ENCODE results near the gene ADAMTS12. TPM values are rescaled to one million over a fixed set of nuclear protein-coding genes. Genes with fewer than 3 reads are reported as not detected.

Gene ADAMTS12
- total and polyA plus RNA-seq, 2 experiments from 2014 or later: 7.8 to 11.5 TPM

DNA sequence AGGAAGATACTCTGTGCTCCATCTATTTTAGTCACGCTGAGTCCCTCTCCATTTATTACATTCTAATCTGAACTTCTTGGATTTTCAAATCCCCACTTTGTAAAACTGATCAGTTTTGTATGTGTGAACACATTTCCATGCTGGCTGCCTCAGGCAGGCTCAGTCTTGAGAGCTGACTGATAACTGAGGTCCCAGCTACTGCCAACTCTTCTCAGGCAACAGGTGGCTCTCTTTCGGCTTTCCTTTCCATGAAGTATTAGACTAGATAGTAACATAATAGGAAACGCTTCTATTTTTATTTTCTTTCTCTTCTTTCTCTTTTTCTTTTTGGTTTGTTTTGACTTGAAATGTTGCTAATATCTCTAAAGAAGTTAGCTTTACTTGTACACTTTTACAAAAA lies 312.6 kb downstream of the ADAMTS12 start:
- H3K27ac ChIP-seq: no peak overlapping the region
- H3K4me2 ChIP-seq (ENCODE audit: unreplicated experiment): no peak overlapping the region
- no peaks in the 10 kb centered on the region for H3K27me3 ChIP-seq (replicated peaks; ENCODE audit: insufficient read depth)
- DNase-seq: no peak
- no peak overlapping the region for H3K9ac ChIP-seq
- no peaks in the 10 kb centered on the region for H3F3A ChIP-seq (ENCODE audit: insufficient read depth)
- 81 to 82% methylated on average over 3 of the region's 3 CpGs for WGBS, 2 experiments (ENCODE audit: low coverage in 1 of 2, low lambda C conversion rate in 2 of 2, missing lambda C conversion rate in 2 of 2)
- H3K4me3 ChIP-seq: no peak overlapping the region
- H3K4me1 ChIP-seq (ENCODE audit: insufficient read depth): no peaks in the 10 kb centered on the region
- no peaks in the 10 kb centered on the region for H3K36me3 ChIP-seq (ENCODE audit: low read depth)
- H2AFZ ChIP-seq: no peak overlapping the region
- no peaks in the 10 kb centered on the region for H3K9me2 ChIP-seq (ENCODE audit: insufficient read depth)
- H3K9me3 ChIP-seq (ENCODE audit: low read depth): no peaks in the 10 kb centered on the region
- in situ Hi-C loops (cut with MboI): no loop called here
- no peaks in the 10 kb centered on the region for H4K20me1 ChIP-seq (ENCODE audit: insufficient read depth)
- no peaks in the 10 kb centered on the region for H3K79me2 ChIP-seq (ENCODE audit: insufficient read depth)
- no peak for TF ChIP-seq EZH2 (IDR thresholded peaks at IDR 0.05; ENCODE audit: insufficient read depth, poor library complexity, severe bottlenecking)
- no peak for TF ChIP-seq EZH2phosphoT487 (IDR thresholded peaks at IDR 0.05; ENCODE audit: insufficient read depth, low read depth)

DNA sequence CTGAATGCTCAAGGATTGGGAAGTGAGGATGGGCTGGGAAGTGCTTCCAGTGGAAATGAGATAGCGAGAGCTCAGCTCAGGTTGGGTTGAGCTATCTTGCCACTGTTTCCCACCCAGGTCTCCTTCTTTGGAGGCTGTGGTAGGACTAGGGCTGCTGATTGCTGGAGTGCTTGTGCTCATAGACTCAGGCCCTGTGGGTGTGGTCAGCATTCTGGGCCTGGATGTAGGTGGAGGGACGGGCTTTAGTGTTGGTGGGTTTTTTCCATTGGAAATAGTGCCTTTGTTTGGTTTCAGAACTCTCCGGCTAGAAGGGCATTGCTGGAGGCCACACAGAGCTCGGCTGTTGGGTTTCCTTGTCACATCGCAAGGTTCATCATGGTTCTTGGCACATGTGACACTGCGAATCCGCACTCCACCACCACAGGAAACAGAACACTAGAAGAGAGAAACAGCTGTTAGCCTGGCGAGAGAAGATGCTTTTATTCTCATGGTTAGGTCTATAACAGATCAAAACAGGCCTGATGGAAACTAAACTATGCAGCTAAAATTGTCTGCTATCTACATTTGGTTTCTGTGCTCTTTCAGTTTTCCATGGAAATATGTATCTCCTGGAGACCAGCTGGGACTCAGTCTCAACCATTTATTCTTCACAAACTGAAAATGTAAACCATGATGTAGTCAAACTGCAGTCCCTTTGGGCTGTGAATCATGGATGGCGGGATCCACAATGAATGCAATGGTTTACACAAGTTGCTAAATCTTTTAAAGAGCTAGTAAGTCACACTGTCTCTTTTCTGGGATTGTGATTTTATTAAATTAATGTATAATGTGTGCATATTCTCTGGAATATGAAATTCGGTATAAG lies 314.8 kb downstream of the ADAMTS12 start:
- H3K27ac ChIP-seq: no peak overlapping the region
- no peaks in the 10 kb centered on the region for H3K79me2 ChIP-seq (ENCODE audit: insufficient read depth)
- H3K4me3 ChIP-seq: no peak overlapping the region
- H3K4me1 ChIP-seq (ENCODE audit: insufficient read depth): no peaks in the 10 kb centered on the region
- in situ Hi-C loops (cut with MboI): no loop called here
- no peaks in the 10 kb centered on the region for H4K20me1 ChIP-seq (ENCODE audit: insufficient read depth)
- H3K9ac ChIP-seq: no peak overlapping the region
- H3K9me3 ChIP-seq (ENCODE audit: low read depth): no peaks in the 10 kb centered on the region
- TF ChIP-seq EZH2phosphoT487 (IDR thresholded peaks at IDR 0.05; ENCODE audit: insufficient read depth, low read depth) (no peak), EZH2 (IDR thresholded peaks at IDR 0.05; ENCODE audit: insufficient read depth, poor library complexity, severe bottlenecking) (no peak)
- no peak overlapping the region for H3K4me2 ChIP-seq (ENCODE audit: unreplicated experiment)
- WGBS, 2 experiments (ENCODE audit: low coverage in 1 of 2, low lambda C conversion rate in 2 of 2, missing lambda C conversion rate in 2 of 2): 75 to 77% methylated on average over 10 of the region's 10 CpGs
- no peaks in the 10 kb centered on the region for H3K36me3 ChIP-seq (ENCODE audit: low read depth)
- no peaks in the 10 kb centered on the region for H3K9me2 ChIP-seq (ENCODE audit: insufficient read depth)
- no peaks in the 10 kb centered on the region for H3F3A ChIP-seq (ENCODE audit: insufficient read depth)
- H2AFZ ChIP-seq: no peak overlapping the region
- no peak for DNase-seq
- no peaks in the 10 kb centered on the region for H3K27me3 ChIP-seq (replicated peaks; ENCODE audit: insufficient read depth)

DNA sequence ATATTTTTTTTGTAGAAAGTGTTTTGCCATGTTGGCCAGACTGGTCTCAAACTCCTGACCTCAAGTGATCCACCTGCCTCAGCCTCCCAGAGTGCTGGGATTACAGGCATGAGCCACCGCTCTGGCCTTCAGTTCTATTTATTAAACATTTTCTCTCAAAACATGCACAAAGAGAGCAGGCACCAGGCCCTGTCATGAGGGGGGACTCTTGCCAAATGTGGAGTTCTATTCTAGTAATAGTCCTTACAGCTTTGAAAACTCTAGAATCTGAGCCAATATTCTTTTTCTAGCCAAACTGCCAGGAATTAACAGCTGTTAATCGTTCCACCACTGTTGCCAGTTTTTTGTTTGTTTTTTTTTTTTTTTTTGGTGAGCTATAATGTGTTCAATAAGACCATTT lies 326.5 kb downstream of the ADAMTS12 start:
- no peak overlapping the region for H2AFZ ChIP-seq
- H3K9ac ChIP-seq: no peak overlapping the region
- TF ChIP-seq EZH2 (IDR thresholded peaks at IDR 0.05; ENCODE audit: insufficient read depth, poor library complexity, severe bottlenecking) (no peak), EZH2phosphoT487 (IDR thresholded peaks at IDR 0.05; ENCODE audit: insufficient read depth, low read depth) (no peak)
- no peaks in the 10 kb centered on the region for H3K9me3 ChIP-seq (ENCODE audit: low read depth)
- no peaks in the 10 kb centered on the region for H4K20me1 ChIP-seq (ENCODE audit: insufficient read depth)
- WGBS, 2 experiments (ENCODE audit: low coverage in 1 of 2, low lambda C conversion rate in 2 of 2, missing lambda C conversion rate in 2 of 2): 32 to 44% methylated on average over 2 of the region's 2 CpGs
- no peak overlapping the region for H3K4me3 ChIP-seq
- H3F3A ChIP-seq (ENCODE audit: insufficient read depth): peaks cover 13% of the 10 kb centered on the region
- no peaks in the 10 kb centered on the region for H3K79me2 ChIP-seq (ENCODE audit: insufficient read depth)
- no peaks in the 10 kb centered on the region for H3K27me3 ChIP-seq (replicated peaks; ENCODE audit: insufficient read depth)
- H3K36me3 ChIP-seq (ENCODE audit: low read depth): no peaks in the 10 kb centered on the region
- no peak for DNase-seq
- no peaks in the 10 kb centered on the region for H3K9me2 ChIP-seq (ENCODE audit: insufficient read depth)
- in situ Hi-C loops (cut with MboI): no loop called here
- peaks cover 7% of the 10 kb centered on the region; the same call in 1 of the 2 replicates for H3K4me1 ChIP-seq (ENCODE audit: insufficient read depth)
- no peak overlapping the region for H3K4me2 ChIP-seq (ENCODE audit: unreplicated experiment)
- no peak overlapping the region for H3K27ac ChIP-seq

DNA sequence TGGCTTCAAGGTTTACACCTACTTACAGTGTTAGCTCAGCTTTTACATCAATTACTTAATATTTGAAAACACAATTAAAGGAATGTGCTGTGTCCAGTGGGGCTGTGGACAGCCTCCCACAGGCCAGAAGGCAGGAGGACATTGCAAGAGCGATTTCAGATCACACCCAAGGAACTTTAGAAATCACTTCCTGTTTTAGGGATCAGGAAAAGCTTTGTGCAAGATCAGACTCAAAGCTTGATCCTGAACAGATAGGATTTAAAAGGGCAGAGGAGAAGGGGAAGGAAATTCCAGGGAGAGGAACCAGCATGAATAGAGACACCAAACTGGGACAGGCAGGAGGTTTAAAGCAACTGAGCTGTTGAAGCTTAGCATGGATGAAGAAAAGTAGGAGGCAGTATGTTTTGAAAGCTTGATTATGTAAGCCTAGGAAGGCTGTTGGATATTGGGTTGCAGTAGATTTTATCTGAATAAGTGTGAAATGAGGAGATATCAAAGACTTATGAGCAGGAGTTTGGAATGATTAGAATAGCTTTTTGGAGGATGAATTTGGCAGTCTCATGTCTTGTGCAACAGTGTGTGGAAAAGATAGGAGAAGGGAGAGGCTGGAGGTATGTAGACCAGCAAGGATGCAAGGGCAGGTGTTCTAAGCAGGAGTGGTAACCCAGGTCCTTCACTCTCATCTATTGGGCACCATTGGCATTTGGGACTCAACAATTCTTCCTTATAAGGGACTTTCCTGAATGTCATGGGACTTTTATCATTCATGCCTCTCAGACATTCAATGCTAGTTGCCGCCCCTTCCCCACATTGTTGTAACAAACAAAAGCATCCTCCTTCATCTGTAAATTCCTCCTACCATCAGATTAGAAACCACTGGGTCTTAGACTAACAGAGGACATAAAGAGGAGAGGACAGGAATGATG lies 327.5 kb downstream of the ADAMTS12 start:
- H3K79me2 ChIP-seq (ENCODE audit: insufficient read depth): no peaks in the 10 kb centered on the region
- H3K4me1 ChIP-seq (ENCODE audit: insufficient read depth): peaks cover 7% of the 10 kb centered on the region; the same call in 1 of the 2 replicates
- H4K20me1 ChIP-seq (ENCODE audit: insufficient read depth): no peaks in the 10 kb centered on the region
- TF ChIP-seq EZH2phosphoT487 (IDR thresholded peaks at IDR 0.05; ENCODE audit: insufficient read depth, low read depth): no peak
- TF ChIP-seq EZH2 (IDR thresholded peaks at IDR 0.05; ENCODE audit: insufficient read depth, poor library complexity, severe bottlenecking): no peak
- no peaks in the 10 kb centered on the region for H3K9me2 ChIP-seq (ENCODE audit: insufficient read depth)
- no peaks in the 10 kb centered on the region for H3K36me3 ChIP-seq (ENCODE audit: low read depth)
- H3K9ac ChIP-seq: no peak overlapping the region
- H3K27ac ChIP-seq: no peak overlapping the region
- H3F3A ChIP-seq (ENCODE audit: insufficient read depth): peaks cover 13% of the 10 kb centered on the region
- no peak overlapping the region for H3K4me2 ChIP-seq (ENCODE audit: unreplicated experiment)
- peak; percentile 13 for DNase-seq
- in situ Hi-C loops (cut with MboI): no loop called here
- H3K9me3 ChIP-seq (ENCODE audit: low read depth): no peaks in the 10 kb centered on the region
- H2AFZ ChIP-seq: peak overlapping the region; percentile 61; the same call in 1 of the 2 replicates
- H3K27me3 ChIP-seq (replicated peaks; ENCODE audit: insufficient read depth): no peaks in the 10 kb centered on the region
- 74 to 77% methylated on average over 2 of the region's 2 CpGs for WGBS, 2 experiments (ENCODE audit: low coverage in 1 of 2, low lambda C conversion rate in 2 of 2, missing lambda C conversion rate in 2 of 2)
- H3K4me3 ChIP-seq: no peak overlapping the region

All from GM23248 (cell line).